IPS DF 19.7 (cell line): ENCODE data around the gene CA4.

Experiments
- DNase-seq: peaks from one replicate; pipeline ENCODE4 v3.0.0-alpha.2; 2013; ENCODE audit warnings: low read depth, low spot score

The CA4 gene

DNA sequence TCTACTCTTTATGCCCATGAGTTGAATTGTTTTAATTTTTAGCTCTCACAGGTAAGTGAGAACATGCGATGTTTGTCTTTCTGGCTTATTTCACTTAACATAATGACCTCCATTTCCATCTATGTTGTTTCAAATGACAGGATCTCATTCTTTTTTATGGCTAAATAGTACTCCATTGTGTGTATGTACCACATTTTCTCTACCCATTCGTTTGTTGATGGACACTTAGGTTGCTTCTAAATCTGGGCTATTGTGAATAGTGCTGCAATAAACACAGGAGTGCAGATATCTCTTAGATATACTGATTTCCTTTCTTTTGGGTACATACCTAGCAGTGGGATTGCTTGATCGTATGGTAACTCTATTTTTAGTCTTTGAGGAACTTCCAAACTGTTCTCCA is 19.3 kb upstream of the CA4 start:
- no peak for DNase-seq

DNA sequence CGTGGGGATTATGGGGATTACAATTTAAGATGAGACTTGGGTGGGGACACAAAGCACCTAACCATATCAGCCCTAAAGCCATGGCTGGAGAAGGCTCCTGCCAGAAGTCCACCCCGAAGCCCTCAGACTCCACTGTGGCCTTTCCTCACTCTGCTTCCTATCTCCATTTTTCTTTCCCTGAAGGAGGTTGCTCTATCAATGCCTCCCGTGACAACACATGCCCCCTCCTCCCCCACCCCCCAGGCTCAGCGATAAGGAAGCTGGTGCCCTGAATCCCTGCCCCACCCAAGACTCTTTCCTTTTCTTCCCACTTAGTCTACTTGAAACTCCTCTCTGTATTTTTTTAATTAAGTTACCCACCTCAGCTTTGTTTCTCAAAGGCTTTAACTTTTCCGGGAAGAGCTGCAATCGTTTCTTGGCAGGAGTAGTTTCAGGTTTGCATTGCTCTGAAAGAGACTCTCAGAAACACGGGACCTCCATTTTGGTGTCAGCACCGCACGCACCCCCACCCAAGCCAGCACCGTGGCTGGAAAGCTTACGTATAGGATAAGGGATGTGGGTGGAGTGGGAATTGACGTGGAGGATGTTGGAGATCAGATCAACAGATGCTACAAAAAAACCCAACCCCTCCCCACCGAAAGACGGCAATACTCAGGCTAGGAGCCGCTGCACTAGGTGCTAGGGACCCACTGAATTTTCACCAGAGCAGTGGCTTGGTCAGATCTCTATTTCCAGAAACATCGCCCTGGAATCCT is 15.2 kb upstream of the CA4 start:
- DNase-seq: no peak

DNA sequence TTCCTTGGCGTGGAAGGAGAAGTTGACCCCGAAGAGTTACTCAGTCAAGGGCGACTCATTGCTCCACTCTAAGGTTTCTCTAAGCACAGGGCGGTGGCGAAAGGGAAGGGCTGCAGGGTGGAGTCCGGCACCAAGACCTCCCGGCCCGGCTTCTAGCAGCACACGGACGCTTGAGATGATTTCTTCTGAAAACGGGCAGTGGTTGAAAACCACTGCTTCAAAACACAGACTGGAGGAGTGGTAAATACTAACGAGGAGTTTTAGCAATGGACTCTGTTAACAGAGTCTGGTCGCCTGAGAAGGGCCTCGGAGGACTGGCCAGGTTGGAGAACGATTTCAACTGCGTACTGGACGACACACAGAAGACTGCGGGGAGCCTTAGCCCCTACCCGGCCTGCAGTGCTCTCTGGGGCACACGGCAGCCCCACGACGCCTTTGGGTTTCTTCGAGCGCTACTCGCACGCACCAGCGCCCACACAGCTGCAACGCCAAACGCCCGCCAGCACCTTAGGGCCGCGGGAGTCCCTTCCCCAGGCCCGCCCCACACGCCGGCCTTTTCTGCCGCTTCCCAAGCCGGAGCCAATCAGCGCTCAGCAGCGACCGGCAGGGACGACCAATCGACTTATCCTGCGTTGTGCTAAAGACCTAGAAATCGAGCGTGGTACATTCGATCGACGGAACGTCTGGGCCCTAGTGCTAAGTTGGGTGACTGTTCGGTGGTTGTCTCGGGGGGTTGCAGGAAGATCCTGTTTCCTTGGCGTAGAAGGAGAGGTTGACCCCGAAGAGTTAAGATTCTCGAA is 14.4 kb upstream of the CA4 start:
- DNase-seq: peak; percentile 85

DNA sequence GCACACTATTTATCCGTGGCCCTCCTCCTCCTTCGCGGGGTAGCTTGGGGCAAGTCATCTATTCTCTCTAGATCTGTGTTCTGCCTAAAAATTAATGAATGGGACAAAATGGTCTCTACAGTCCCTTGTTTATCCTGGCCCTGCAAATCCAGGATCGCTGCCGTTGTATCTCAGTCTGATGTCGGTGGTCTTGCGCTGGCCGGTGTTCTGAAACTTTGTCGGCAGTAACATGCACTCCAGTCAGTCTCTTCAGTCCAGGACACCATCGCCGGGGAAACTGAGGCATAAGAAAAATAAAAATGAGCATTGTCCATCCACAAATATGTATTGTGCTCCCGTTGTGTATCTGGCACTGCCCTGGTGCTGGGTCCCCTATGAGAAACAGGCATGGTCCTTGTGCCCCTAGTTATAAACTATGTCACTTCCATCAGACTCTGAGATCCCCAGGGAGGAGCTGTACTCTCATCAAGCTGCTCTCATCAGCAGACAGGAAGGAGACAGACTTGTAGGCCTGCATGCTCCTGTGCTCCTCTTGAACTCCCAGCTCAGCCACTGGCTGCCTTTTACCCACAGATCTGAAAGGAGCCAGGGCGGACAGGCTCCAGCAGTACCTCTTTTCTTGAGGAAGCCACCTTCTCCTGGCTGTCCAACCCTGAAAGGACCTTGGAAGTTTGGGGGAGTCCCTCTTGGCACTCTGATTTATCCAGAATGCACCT is 13.7 kb upstream of the CA4 start:
- DNase-seq: no peak

DNA sequence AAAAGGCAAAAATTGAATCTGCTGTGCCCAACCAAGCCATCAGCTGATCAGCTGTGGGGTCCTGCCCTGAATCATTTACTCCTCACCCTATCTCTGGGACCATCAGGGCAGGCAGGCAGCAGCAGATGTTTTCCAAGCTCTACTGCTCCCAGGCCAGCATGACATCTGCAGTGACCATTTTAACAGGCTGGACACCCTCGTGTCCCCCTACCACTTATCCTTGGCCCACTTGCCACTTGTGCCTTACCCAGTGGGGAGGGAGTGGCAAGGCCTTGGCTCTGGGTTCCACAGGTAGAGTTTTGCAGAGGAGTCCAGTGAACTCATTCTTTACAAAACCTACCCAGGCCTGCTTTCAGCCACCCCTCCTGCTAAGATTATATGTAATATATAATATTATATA is 12.0 kb upstream of the CA4 start:
- DNase-seq: no peak

DNA sequence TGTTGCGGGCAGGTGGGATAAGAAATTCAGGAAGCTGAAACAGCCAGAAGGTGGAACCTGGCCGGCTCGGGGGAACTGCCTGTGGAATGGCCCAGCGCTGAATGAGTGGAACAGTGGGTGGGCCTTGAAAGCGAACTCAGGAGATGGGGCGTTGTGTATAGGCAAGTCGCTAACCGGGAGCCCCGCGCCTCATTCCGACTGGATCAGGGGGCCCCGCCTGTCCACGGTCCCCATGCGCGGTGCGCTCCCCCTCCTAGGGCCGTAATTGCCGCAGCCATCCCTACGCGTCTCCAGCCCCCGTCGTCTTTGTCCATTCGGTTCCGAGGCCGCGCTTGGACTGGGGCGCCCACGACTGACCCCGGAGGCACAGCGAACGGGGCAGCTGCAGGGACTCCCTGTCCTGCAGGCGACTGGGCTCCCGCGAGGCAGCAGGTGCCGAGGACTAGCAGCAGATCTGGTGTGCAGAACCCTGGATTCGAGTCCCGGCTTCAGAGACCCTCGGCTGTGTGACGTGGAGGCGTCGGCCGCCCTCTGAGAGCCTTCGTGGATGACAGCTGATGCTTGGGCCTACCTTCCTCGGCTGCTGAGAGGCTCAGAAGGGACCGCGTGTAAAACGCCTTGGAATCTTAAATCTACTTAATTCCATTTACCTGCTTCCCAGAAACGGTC is 10.9 kb upstream of the CA4 start:
- no peak for DNase-seq

DNA sequence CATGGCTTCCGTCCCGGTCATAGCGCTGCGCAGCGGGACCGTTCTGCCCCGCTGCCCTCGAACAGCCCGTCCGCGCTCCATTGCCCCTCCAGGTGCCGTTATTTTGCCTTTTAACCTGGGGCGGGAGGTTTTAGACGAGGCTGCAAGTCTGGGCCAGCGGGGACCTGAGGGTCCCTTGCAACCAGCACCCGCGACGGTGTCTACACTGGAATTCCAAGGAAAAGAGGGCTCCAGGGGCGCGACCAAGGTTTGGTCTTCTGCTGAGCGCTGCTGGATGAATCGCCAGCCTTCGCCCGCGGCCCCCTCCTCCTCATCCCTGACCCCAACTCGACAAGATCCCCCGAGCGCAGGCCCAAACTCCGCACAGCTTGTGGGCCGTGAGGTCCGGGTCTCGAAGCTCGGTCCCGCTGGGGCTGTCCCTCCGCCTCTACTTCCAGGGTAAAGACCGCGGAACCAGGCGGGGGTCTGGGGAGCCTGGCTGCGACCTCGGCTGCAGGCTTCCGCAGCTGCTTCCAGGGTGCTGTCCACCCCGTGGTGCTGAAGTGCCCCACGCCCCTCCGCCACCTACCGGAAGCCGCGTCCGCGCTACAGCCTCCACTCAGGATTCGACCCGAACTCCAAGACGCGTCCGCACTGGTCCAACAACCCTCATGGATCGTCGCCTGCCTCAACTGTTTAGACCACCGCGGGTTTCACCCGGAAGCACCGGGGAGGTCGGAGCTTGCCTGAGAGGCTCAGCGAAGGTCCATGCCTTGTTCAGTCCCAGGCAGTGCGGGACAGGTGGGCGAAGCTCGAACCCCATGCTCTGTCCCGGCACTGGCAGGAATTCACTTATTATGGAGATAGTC is 10.1 kb upstream of the CA4 start:
- no peak for DNase-seq

DNA sequence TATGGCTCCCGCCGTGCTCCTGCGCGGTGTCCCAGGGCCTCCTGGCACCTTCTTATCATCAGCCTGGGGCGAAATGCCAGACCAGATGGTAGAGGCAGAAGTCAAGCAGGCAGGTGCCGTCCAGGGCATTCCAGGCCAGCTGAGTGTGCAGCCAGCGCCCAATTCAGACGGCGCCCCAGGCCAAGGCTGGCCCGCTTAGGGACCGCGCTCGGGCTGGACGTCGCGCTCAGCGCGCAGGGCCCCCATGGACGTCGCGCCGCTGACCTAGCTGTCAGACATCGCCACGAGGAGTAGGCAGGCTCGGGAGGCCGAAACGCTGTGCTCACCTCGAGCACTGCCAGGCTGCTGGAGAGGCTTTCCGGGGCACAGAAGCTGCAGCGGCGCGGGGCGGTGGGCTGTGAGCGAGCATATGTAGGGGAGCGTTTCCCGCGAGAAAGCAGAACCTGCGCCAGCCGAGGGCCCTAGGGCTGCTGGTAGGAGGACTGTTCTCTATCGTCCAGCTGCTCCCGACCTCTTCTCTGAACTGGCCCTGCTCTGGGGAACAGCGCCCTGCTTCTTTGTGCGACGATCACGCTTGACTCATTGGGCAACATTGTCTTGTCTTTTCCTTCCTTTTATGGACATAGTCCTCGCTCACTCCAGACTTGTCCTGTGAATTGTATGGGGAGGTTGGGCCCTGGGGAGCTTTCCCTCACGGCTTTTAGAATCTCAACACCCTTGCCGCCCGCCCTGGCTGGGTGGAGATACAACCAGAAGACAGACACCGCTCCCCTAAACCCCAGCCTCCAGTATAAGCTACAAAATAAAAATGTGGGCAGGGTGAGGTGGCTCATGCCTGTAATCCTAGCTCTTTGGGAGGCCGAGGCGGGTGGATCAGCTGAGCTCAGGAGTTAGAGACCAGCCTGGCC is 8.4 kb upstream of the CA4 start:
- no peak for DNase-seq

DNA sequence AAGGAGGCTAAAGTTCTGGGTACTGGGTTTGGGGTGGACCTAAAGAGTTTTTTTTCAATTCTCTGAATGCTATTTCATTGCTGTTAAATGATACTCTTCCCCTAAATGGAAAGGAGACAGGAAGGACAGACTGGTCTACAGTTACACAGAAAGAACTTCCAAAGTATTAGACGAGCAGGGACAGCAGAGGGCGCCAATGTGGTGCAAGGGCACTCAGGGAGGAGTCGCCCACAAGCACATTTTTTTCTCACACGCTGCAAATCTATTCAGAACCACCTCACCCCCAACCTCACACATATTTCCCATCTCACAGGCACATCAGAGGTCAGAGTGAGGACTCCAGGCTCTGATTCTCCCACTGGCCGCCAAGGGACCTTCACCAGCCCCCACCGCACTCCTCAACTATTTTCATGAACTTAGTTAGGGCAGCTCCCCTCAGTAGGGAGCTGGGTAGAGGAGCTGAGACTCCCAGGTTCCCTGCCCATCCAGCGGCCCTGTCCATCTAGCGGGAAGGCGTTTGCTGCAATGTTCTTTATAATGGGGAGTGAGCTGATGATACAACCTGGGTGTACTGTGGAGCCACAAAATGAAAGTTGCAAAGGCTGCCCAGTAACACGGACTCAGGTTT is 6.8 kb upstream of the CA4 start:
- no peak for DNase-seq

DNA sequence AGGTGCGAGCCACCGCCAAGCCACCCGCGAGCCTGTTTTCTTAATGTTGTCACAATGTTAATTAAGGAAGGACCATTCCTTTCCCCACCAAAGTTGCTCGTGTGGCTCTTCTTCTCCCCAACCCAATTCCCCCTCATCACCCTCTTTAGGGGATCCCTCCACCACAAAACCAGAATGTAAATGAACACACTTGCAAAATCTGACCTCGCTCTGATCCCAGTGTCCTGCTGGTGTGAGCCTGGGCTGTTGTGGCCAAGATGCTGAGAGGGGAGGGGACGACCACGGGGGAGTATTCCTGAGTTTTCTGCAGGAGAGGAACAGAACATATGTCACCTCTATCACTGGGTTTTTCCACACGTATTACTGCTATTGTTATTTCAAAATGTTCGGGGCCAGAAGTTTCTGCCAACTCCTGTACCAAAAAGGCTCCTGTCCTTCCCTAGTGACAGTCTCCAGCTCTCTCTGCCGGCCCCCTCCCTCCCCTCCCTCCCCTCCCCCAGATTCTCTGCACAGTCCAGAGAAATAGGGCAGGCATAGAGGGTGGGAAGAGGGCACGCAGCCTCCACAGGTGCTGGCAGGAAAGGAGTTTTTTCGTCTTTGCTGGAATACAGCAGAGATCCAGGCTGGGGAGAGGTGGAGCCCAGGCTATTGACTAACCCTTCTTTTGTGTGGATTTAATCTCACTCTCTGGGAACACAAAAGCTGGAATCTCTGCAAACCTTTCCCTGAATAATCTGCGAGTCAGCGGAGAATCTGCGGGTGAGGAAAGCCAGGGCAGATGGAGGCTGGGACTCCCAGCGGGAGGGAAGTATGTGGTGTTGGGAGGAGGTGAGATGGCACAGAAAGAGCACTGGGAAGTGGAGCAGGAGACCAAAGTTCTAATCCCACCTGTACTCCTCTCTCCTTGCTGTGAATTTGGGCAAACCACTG is 4.5 kb upstream of the CA4 start:
- DNase-seq: no peak

DNA sequence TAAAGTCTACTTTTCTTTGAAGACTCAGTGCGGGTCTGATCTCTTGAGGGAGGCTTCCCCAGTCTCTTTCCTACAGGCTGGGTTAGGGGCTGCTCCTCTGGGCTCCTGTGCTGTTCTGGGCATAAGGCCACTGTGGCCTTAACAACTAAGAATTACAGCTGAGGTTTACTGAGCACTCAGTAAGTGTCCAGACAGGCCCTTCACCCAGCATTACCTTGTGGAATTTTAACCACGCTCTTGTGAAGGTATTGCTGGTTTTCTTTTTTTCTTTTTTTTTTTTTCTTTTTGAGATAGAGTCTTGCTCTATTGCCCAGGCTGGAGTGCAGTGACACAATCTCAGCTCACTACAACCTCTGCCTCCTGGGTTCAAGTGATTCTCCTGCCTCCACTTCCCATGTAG is 3.6 kb upstream of the CA4 start:
- DNase-seq: no peak

DNA sequence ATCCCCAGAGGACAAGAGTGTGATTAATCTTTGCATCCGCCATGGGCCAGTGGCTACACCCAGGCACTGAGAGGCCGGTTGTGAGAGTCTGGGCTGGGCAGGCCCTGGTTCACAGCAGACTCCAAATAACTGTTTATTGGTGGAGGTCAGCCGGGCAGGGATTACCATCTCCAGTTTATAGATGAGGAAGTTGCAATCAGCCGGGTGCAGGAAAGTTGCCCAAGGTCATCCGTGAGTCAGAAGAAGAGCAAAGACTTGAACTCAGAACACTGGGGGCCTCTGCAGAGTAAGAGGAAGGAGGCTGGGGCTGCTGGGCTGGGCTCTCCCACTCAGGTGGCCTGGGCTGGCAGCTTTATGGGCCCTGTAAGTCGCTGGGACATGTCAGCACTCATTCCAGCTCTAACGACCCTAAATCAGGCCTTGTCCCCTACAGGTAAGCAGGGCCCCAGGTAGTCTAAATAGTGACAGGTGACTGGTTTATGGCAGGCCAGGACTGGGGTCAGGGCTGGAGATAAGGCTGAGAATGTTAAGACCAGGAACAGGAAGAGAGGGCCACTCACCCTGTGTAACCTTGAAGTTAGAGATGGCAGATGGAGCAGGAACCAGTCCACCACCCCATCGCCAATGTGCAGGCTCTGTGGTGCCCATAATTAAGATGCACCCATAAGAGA is 2.1 kb upstream of the CA4 start:
- DNase-seq: no peak

DNA sequence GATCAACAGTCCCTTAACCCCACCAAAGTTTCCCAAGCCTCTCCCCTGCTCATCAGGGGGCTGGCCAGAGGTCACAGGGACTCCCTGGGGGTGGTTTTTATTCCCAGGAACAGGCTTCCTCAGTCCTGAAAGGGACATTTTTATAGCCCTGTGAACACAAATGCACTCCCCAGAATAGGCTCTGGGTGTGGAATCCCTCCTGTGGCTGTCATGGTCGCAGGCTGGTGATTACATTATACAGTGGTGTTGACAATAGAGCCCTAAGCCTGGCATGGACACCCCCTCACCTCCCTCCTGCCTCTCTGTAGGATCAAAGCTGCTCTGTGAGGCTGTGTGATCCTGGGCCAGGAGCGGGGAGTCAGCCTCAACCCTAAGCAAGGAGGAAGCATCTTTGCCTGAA is 1.4 kb upstream of the CA4 start:
- DNase-seq: no peak

DNA sequence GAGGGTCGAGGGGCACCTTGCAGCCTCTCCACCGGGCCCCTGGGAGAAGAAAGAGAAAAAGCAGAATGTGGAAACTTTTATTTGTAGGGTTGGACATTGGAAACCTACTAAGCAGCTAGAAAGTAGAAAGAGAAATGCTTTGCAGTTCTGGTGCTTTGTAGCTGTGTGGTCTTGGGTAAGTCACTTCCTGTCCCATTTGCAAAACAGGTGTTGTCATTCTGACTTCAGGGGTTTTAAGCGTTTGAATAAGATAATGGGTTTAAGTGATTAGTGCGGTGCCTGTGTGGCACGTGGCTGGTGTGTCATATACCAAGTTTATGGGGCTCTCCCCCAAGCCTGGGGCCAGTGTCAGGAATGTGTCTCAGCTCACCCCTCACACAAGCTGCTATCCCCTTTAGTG is 1.6 kb downstream of the CA4 start:
- no peak for DNase-seq

DNA sequence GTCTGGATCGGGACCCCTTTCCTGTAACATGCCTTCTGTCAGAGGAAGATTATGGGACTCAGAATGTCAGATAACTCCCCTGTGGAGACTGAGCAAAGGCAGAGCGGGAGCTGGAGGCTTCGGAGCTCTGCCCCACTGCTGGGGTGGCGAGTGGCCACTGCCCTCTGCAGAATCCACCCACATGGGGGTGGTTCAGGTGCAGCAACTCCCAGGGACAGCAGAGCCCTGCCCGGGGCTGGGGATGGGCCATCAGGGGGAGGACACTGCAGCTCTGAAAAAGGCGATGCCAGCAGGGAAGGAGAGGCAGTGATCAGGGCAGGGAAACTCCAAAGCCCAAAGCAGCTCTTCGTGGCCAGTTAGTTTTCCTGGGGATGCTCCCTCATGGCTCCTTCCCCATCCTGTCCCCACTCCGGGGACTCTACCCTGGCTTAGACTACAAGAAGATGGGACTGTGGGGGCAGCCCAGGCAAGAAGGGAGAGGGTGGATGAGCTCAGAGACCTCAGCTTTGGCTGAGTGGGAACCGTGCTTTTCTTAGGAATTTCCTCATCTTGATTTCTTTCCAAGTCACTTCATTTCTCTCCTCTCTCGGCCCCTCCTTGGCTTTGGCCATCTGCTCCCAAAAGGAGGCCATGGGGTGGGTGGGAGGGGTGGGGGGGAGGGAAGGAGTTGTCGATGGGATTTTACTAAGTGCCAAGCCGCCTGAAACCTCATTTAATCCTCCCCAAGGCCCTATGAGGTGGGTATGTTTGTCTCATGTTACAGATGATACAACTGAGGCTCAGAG is 4.0 kb downstream of the CA4 start:
- DNase-seq: no peak

DNA sequence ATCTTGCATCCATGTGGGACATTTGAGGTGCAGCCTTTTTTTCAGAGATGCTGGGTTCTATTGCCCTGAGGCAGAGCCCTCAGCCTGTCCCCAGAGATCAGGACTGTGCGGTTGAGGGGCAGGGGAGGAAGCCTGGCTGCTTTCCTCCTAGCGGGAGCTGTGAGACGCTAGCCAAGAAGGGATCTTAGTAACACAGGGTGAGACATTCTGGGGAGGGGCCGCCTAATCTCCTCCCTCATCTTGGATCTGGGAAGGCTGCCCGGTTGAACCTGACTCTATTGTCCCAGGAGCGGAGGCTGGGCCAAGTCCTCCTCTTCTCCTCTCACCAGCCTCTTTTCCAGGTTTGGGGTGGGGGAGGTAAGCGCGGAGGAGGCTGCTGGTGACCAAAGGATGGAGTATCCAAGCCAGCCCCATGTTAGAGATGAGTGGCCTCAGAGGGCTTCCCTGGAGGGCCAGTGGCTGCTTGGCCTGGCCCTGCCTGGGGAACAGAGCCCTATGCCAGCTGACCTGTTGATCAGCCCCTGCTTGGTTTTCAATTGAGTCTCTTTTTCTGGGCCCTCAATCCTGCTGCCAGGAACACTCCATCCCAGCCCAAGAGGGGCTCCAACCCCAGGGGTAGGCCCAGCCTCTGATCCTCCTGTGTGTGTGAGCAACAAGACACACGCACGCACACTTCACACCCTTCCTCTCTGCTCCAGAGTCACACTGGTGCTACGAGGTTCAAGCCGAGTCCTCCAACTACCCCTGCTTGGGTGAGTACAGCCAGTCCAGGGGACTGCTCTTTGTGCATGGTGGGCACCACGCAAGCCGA is 5.0 kb downstream of the CA4 start:
- DNase-seq: no peak
